HepG2 (cell line): ENCODE results near the gene FAM43A. TPM values are rescaled to one million over a fixed set of nuclear protein-coding genes. Genes with fewer than 3 reads are reported as not detected.

Experiments
- FOXJ3 ChIP-seq: sonication (generic); formaldehyde crosslinking; IDR thresholded peaks from 2 replicates; pipeline ENCODE4 v1.4.0; 2020; ENCODE audit warnings: missing genetic modification reagents, mild to moderate bottlenecking, borderline replicate concordance
- FOXK1 ChIP-seq: sonication (generic); formaldehyde crosslinking; IDR thresholded peaks from 2 replicates; pipeline ENCODE4 v1.4.0; 2020; ENCODE audit warnings: low read depth, missing genetic modification reagents, borderline replicate concordance
- HNF4G ChIP-seq, 2 experiments: sonication (generic) in 1 of 2; formaldehyde crosslinking in 1 of 2; IDR thresholded peaks; 2 replicates each; pipeline versions ENCODE4 v1.4.0 to v1.6.1; 2011 to 2020; ENCODE audit warnings: borderline replicate concordance in 2 of 2, low read depth in 2 of 2, mild to moderate bottlenecking in 2 of 2, low read length in 1 of 2, missing genetic modification reagents in 1 of 2, moderate library complexity in 1 of 2
- HNRNPH1 ChIP-seq: fragments of 200-400 bp; formaldehyde crosslinking; optimal IDR thresholded peaks from 2 replicates; pipeline ENCODE3; 2017; ENCODE audit warnings: mild to moderate bottlenecking, low read depth, low read length
- PLRG1 ChIP-seq: fragments of 450-650 bp; conservative IDR thresholded peaks from 2 replicates; pipeline ENCODE4 v1.6.1; 2016
- POLR2AphosphoS5 ChIP-seq: IDR thresholded peaks from 2 replicates; pipeline ENCODE4 v1.6.1; 2012; ENCODE audit warnings: low read depth, low read length
- REPIN1 ChIP-seq: sonication (generic); formaldehyde crosslinking; IDR thresholded peaks from 2 replicates; pipeline ENCODE4 v1.8.0; 2022; ENCODE audit warnings: missing genetic modification reagents, low read depth, mild to moderate bottlenecking, borderline replicate concordance
- SNAI1 ChIP-seq: sonication (generic); formaldehyde crosslinking; IDR thresholded peaks from 2 replicates; pipeline ENCODE4 v1.5.0; 2020; ENCODE audit warnings: mild to moderate bottlenecking, missing genetic modification reagents, borderline replicate concordance
- ZFP1 ChIP-seq: IDR thresholded peaks from 2 replicates; pipeline ENCODE4 v1.6.1; 2016
- ZFYVE20 ChIP-seq: sonication (generic); formaldehyde crosslinking; IDR thresholded peaks from 2 replicates; pipeline ENCODE4 v1.8.0; 2023; ENCODE audit warnings: low read depth, mild to moderate bottlenecking, moderate library complexity, missing genetic modification reagents, borderline replicate concordance
- ZMYM4 ChIP-seq: sonication (generic); formaldehyde crosslinking; IDR thresholded peaks from 2 replicates; pipeline ENCODE4 v1.8.1; 2023; ENCODE audit warnings: mild to moderate bottlenecking, missing genetic modification reagents
- ZNF30 ChIP-seq: sonication (generic); formaldehyde crosslinking; IDR thresholded peaks from 2 replicates; pipeline ENCODE4 v1.5.0; 2020; ENCODE audit warnings: mild to moderate bottlenecking, missing genetic modification reagents
- ZNF335 ChIP-seq: sonication (generic); formaldehyde crosslinking; IDR thresholded peaks from 2 replicates; pipeline ENCODE4 v1.4.0; 2020; ENCODE audit warnings: missing genetic modification reagents
- ZNF607 ChIP-seq: sonication (generic); formaldehyde crosslinking; IDR thresholded peaks from 2 replicates; pipeline ENCODE4 v1.5.1; 2020; ENCODE audit warnings: missing genetic modification reagents, mild to moderate bottlenecking, borderline replicate concordance
- ZNF609 ChIP-seq: sonication (generic); formaldehyde crosslinking; IDR thresholded peaks from 2 replicates; pipeline ENCODE4 v1.4.0; 2020; ENCODE audit warnings: mild to moderate bottlenecking, missing genetic modification reagents, borderline replicate concordance
- ZNF660 ChIP-seq: sonication (generic); formaldehyde crosslinking; IDR thresholded peaks from 2 replicates; pipeline ENCODE4 v1.5.1; 2020; ENCODE audit warnings: mild to moderate bottlenecking, low read depth, missing genetic modification reagents, borderline replicate concordance
- polyA plus RNA-seq, 8 experiments: library from polyadenylated mRNA; depleted of rRNA in 3 of 8; stranded (reverse) in 7 of 8; unstranded in 1 of 8; fragments of >200 nt; fragmentation: Illumina TruSeq in 4 of 8; extraction: Trizol in 4 of 8; gene quantifications; 2 replicates each; pipeline versions ENCODE4 v1.2.1 to v1.2.3, GENCODE V29; 2011 to 2016; ENCODE audit warnings: low read depth in 4 of 8, missing spikeins in 1 of 8, mixed read lengths in 1 of 8; ENCODE audit not compliant: insufficient read depth in 1 of 8
- total RNA-seq, 5 experiments: library from RNA; depleted of rRNA; stranded (reverse); fragments of >200 nt; fragmentation: Illumina TruSeq; extraction: Trizol; gene quantifications; 2 replicates each; pipeline ENCODE4 v1.2.3, GENCODE V29; 2016; ENCODE audit warnings: low read depth in 1 of 5
- TF ChIP-seq, protein P1 (sequence below), 2 experiments: IDR thresholded peaks; 2 replicates each; pipeline ENCODE4 v1.6.1; 2011 to 2012; ENCODE audit warnings: low read length in 2 of 2, borderline replicate concordance in 1 of 2, low read depth in 1 of 2, mild to moderate bottlenecking in 1 of 2, moderate library complexity in 1 of 2
- TF ChIP-seq, protein P2 (sequence below): sonication (generic); formaldehyde crosslinking; IDR thresholded peaks from 2 replicates; pipeline ENCODE4 v1.5.0; 2020; ENCODE audit warnings: mild to moderate bottlenecking, missing genetic modification reagents

Gene FAM43A
- total and polyA plus RNA-seq, 2 of the 13 experiments (the other 11 are each of a cell fraction or from before 2014, with no cell fraction given), result 0.91 to 1.8 TPM

GRCh38 chr3:194682694-194683310, 2.9 kb upstream of the FAM43A start (continued):
- no peak for TF ChIP-seq ZNF609 (CRISPR knock-in tag)
- TF ChIP-seq ZNF607 (CRISPR knock-in tag), result no peak
- TF ChIP-seq, protein P1, sequence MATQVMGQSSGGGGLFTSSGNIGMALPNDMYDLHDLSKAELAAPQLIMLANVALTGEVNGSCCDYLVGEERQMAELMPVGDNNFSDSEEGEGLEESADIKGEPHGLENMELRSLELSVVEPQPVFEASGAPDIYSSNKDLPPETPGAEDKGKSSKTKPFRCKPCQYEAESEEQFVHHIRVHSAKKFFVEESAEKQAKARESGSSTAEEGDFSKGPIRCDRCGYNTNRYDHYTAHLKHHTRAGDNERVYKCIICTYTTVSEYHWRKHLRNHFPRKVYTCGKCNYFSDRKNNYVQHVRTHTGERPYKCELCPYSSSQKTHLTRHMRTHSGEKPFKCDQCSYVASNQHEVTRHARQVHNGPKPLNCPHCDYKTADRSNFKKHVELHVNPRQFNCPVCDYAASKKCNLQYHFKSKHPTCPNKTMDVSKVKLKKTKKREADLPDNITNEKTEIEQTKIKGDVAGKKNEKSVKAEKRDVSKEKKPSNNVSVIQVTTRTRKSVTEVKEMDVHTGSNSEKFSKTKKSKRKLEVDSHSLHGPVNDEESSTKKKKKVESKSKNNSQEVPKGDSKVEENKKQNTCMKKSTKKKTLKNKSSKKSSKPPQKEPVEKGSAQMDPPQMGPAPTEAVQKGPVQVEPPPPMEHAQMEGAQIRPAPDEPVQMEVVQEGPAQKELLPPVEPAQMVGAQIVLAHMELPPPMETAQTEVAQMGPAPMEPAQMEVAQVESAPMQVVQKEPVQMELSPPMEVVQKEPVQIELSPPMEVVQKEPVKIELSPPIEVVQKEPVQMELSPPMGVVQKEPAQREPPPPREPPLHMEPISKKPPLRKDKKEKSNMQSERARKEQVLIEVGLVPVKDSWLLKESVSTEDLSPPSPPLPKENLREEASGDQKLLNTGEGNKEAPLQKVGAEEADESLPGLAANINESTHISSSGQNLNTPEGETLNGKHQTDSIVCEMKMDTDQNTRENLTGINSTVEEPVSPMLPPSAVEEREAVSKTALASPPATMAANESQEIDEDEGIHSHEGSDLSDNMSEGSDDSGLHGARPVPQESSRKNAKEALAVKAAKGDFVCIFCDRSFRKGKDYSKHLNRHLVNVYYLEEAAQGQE (IDR thresholded peaks at IDR 0.05; ENCODE audit: borderline replicate concordance in 1 of 2, low read depth in 1 of 2, low read length in 2 of 2), result no peak
- TF ChIP-seq SNAI1 (CRISPR knock-in tag), result no peak
- no peak for TF ChIP-seq ZNF335 (CRISPR knock-in tag)
- no peak for TF ChIP-seq HNRNPH1
- no peak for TF ChIP-seq PLRG1
- TF ChIP-seq POLR2AphosphoS5, result no peak
- TF ChIP-seq, protein P2, sequence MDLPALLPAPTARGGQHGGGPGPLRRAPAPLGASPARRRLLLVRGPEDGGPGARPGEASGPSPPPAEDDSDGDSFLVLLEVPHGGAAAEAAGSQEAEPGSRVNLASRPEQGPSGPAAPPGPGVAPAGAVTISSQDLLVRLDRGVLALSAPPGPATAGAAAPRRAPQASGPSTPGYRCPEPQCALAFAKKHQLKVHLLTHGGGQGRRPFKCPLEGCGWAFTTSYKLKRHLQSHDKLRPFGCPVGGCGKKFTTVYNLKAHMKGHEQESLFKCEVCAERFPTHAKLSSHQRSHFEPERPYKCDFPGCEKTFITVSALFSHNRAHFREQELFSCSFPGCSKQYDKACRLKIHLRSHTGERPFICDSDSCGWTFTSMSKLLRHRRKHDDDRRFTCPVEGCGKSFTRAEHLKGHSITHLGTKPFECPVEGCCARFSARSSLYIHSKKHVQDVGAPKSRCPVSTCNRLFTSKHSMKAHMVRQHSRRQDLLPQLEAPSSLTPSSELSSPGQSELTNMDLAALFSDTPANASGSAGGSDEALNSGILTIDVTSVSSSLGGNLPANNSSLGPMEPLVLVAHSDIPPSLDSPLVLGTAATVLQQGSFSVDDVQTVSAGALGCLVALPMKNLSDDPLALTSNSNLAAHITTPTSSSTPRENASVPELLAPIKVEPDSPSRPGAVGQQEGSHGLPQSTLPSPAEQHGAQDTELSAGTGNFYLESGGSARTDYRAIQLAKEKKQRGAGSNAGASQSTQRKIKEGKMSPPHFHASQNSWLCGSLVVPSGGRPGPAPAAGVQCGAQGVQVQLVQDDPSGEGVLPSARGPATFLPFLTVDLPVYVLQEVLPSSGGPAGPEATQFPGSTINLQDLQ (CRISPR knock-in tag), result no peak
- no peak for TF ChIP-seq FOXK1 (CRISPR knock-in tag)
- TF ChIP-seq ZMYM4, result no peak
- TF ChIP-seq ZFYVE20 (CRISPR knock-in tag), result no peak
- no peak for TF ChIP-seq FOXJ3
- no peak for TF ChIP-seq ZFP1
- TF ChIP-seq HNF4G (IDR thresholded peaks at IDR 0.05; ENCODE audit: borderline replicate concordance, low read depth, low read length), result no peak
- TF ChIP-seq HNF4G (CRISPR knock-in tag; IDR thresholded peaks at IDR 0.05; ENCODE audit: borderline replicate concordance, low read depth), result no peak
- no peak for TF ChIP-seq ZNF30
- TF ChIP-seq REPIN1, result peak; percentile 55; the same call in 1 of the 2 replicates
- no peak for TF ChIP-seq ZNF660
